CD4-positive, alpha-beta T cell treated with Interleukin-4 for 4 hours (primary cell): ENCODE results near the gene TCAP.

Source experiments
- DNase-seq: peaks from one replicate; pipeline ENCODE4 v3.0.0-alpha.2; 2020

TCAP gene, protein sequence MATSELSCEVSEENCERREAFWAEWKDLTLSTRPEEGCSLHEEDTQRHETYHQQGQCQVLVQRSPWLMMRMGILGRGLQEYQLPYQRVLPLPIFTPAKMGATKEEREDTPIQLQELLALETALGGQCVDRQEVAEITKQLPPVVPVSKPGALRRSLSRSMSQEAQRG

DNA sequence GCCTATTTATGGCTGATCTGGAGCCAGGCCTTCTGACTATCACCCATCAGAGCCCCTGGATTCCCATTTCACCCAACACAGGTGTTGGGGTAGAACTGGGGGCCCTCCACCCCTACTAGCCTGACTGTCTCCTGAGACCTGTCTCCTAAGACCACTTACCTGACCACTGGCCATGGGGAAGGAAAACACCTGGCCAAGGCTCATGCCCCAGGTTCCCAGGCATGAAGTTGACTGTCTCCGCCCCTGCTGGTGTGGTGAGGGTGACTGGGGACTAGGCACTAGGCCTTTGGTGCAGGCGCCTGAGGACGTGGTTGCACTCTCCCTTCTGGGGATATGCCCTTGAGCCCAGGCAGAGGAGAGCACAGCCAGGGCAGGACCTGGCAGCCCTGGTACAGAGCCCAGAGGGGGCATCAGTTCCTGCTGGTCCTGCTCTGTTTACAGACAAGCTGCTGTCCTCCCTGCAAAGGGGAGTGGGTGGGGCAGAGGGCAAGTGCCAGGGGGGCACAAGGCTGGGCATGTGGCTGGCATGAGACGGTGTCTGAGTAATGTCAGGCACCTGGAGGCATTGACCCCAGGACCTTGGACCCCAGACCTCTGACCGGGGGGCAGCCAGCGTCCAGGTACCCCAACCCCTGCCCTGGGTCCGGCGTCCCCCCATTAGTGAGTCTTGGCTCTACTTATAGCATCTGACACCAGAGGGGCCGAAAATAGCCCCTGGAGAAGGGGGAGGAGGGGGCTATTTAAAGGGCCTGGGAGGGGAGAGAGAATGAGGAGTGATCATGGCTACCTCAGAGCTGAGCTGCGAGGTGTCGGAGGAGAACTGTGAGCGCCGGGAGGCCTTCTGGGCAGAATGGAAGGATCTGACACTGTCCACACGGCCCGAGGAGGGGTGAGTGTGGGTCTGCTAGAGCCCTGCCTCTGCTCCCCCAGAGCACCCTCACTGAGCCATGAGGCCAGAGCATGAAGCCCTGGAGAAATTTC, at the start of gene TCAP:
TCAP (plus strand) TSS at position 769 of the 981 bp plus-strand sequence; CDS start at position 780, 11 bp downstream.
- DNase-seq = no peak

DNA sequence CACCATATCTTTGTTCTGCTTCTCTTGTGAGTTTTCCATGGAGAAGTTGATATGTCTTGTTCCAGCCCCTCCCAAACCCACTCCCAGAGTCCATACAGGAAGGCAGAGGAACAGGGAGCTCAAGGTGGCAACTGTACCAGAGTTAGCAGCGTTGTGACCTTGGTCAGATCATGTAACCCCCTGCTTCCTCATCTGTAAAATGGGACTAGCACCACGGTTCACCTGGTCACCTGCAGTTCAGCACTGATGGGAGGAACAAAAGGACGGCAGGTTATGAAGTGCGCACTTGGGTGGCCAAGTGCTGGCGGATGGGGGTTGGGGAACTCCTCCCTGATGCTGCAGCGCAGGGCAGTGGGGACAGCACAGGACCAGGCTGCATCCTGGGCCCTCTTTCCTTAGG, 49.7 kb upstream of the TCAP start:
- DNase-seq = no peak

DNA sequence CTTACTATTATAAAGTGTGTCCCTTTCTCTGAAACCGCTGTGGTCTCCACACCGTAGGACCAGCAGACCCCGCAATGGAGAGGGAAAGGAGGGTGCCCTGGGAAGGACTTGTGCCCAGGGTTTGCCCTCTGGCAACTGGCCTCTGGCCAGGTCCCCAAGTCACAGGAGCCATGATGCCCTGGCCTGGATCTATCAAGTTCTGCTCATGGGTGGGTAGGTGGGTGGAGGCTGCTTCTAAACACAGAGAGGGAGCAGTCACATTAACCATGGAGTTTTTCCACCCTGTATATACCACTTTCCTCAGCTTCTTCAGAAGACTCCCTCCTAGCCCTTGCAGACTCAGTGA, 48.1 kb upstream of the TCAP start:
- DNase-seq = no peak

DNA sequence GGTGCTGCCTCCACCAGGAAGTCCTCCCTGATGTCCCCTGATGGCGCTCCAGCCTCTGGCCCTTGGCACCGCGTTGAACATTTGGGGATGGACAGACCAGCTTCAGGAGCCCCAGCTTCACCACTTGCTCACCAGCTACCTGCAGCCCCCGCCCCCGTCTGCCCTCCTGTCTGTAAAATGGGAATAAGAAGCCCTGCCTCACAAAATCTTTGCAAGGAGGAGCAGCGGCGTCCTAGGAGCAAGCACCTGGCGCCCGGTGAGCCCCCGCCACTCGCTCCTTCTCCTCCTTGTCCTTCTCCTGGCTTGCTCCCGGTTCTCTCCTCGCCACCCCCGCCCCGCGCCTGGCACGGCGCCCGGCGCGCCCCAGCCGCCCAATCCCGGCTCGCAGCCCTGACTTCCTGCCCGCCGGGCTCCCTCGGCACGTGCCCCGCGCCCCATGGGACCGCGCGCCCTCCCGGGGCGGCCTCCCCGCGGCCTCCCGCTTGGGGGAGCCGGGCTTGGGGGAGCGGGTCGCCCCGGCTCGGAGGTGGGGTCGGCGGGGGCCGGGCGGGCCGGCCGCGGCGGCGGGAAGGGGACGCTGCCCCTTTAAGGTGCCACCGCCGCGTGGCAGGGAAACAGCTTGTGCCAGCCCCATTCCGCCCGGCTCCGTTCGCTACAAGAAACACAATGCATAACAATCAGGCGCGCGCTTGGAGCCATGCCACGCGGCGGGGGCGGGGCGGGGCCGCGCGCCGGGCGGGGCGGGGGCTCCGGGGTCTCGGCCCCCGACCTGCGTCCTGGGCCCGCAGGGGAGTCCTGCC, 47.5 kb upstream of the TCAP start:
- peak; percentile 41 for DNase-seq

DNA sequence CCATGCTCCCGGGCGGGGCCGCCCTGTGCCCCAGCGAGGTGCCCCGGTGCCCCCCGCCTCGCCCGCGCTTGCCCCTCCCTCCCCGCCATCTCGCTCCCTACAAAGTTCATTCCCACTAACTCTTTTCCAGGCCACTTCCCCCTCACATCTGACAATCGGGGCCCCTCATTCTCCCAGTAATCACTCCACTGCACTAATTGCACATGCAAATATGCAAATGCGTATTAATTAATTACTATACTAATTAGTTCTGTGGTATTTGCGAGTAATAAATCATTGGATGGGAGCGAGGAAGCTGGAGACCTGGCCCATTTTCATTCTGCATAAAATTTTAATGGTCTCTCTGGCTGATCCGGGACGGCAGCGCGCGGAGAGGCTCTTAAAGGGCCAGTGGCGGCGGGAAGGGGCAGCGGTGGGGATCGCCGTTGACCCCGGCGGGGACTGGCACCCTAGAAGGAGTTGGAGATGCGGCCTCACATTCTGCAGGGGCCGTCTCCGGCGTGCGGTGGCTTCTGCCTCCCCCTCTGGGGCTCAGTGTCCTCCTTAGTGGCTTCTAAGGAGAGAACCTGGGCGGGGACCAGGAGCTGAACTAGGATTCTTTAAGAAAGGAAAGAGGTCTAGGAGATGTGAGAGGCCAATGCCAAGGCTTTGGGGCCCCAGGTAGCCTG, 46.8 kb upstream of the TCAP start:
- DNase-seq = no peak

DNA sequence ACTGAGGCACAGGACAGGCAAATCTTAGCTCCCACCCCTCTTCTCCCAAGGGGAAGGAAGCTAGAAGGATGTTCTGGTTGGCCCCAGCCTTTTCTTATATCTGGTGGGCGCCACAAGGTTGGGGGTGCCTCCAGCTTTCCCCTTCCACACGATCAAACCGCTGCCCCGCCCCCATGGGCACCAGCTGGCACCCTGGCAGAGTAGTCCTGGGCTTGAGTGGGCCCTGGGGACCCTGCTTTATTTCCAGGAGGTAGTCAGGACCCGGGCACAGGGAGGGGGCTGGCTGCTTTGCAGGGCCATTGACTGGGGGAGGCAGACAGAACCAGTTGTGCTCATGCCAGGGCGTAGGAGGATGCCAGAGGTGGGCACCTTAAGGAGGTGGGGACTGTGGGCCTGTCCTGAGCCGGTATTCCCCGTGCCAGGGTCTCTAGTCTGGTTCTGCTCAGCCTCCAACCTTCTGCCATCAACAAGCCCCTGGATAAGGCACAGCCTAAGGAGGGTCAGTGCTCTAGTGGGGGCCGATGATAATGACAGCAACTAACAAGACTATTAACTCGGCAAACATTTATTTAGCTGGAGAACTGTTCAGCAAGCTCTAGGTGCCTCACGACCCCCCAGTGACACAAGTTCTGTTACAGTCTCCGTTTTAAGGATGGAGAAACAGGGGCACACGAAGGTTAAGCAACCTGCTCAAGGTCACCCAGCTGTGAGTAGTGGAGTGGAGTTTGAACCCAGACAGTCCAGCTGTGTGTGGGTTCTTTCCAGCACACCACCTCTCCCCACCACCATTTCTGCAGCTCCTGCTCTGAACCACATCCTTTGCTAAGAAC, 46.0 kb upstream of the TCAP start:
- no peak for DNase-seq

DNA sequence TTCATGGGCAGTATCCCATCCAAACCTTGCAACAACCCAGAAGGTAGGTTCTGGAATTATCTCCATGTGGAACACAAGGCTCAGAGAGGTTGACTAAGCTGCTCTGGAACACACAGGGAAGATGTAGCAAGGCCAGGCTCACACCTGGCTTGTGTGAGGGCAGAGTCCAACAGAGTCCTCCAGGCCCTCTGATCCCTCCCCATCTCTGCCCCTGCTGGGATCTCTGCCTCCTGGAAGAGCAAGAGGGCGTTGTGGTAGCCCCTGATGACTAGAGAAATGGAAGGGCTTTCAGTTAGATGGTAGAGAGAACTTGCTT, 45.4 kb upstream of the TCAP start:
- DNase-seq = no peak

DNA sequence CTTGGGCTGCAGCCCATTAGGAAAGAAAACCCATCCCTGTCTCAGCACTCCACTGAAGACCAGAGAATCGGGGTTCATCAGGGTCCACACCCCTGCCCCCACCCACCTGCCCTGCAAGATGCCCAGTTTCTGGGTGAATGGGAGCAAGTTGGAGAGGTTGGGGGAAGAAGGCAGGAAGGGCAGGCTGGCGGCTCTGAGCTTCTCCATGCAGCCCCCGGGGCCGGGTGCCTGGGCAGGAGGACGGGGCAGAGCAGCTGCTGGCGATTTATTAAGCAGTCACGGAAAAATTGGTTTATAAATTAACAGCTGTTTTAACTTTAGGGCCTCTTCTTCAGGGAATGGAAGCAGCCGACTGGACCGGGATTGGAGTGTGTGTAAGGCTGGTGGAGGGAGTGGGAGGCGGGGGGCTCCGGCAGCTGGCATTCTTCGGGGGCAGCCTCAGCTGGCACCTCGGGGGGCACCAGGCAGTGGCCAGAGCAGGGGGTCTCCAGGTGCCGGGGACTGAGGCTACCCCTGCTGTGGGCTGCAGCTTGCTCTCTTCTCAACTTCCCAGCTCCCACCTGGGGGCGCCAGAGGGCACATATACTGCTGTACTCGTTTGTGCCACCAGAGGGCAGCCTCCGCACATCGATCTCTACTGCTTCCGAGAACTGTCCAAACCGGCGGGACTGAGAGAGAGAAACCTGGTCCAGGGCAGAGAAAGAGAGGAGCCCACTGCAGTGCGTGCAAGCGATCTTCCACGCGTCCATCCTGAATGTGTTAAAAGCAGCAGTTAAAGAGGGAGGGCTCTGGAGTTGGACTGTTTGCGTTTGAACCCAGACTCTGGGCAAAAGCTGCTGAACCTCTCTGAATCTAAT, 43.4 kb upstream of the TCAP start:
- peak; percentile 82 for DNase-seq

DNA sequence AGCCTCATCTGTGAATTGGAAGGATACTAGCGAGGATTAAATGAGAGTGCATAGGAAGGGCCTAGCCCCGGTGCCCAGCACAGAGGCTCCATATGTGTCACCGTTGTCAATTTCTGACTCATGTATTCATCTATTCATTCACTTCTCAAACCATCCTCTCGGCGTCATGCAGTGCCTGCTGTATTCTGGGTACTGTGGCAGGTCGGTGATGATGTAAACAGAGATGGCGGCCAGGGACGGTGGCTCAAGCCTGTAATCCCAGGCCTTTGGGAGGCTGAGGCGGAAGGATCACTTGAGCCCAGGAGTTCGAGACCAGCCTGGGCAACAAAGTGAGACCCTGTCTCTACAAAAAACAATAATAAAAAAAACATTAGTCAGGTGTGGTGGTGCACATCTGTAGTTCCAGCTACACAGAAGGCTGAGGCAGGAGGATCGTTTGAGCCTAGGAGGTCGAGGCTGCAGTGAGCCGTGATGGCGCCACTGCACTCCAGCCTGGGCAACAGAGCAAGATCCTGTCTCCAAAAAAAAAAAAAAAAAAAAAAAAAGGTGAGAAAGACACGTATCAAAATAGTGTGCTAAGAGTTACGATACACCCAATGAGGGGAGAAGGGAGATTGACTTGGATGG, 42.7 kb upstream of the TCAP start:
- DNase-seq = peak; percentile 67

DNA sequence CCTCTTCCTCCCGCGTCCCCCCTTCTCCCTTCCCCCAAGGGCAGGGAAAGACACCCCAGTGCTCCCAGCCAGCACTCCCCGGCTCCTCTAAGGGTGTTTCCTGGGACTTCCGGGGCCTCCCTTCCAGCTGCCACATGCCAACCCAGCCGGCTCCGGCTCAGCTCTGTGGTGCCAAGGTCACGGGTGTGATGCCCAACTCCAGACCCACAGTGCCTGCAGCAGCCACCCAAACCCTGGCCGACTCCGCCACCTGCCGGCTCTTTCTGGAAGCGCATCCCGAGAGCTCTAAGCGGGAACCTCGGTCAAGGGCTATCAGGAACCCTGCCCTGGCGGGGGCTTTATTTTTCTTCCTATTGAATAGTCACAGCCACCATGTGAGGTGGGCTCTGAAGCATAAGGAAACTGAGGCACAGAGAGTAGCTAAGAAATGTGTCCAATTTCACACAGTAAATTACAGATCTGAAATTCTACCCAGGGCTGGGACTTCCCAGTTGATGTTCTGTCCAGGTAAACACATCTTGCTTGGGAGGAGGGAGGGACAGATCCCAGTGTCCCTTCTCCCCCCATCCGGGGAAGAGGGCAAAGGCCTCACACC, 41.7 kb upstream of the TCAP start:
- peak; percentile 84 for DNase-seq

DNA sequence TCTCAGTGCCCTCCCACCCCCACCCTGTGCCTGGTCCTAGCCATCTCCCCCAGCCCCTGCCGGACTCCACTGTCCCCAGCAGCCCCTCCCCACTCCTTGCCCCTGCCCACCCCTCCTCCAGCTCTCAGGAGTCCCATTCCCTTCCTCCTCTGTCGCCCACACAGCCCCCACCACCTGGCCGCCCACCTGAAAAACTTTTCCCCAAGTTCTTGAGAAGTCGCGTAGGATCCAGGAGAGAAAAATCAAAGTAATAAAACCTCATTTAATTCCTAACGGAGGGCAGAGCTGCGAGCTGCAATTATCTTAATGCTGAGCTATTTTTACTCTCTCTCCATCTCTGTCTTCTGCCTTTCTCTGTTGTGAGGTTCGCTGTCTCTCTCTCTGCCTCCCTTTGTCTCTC, 40.8 kb upstream of the TCAP start:
- no peak for DNase-seq

DNA sequence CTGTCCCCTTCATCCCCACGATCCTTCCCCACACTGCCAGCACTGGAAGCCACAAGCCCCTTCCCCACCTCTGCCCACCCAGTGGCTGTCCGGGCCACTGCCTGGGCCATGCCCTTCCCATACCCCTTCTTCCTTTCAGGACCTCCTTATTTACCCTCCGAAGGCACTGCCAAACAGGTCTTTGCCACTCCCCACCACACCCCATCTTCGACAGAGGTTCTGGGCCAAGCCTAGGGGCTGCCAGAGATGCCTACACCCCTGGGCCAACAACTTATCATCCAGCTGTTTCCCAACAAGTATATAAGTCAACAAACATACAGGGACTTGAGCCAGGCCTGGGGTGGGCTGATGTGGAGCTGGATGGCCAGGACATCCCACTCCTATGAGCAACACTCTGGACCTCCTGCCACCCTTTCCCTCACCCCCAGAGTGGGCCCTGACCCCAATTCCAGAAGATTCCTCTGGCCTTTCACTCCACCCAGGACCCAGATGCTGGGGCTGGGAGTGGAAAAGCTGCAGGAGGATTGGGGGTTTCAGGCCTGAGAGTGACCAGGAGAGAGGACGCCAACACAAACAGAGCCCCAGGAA, 39.9 kb upstream of the TCAP start:
- no peak for DNase-seq

DNA sequence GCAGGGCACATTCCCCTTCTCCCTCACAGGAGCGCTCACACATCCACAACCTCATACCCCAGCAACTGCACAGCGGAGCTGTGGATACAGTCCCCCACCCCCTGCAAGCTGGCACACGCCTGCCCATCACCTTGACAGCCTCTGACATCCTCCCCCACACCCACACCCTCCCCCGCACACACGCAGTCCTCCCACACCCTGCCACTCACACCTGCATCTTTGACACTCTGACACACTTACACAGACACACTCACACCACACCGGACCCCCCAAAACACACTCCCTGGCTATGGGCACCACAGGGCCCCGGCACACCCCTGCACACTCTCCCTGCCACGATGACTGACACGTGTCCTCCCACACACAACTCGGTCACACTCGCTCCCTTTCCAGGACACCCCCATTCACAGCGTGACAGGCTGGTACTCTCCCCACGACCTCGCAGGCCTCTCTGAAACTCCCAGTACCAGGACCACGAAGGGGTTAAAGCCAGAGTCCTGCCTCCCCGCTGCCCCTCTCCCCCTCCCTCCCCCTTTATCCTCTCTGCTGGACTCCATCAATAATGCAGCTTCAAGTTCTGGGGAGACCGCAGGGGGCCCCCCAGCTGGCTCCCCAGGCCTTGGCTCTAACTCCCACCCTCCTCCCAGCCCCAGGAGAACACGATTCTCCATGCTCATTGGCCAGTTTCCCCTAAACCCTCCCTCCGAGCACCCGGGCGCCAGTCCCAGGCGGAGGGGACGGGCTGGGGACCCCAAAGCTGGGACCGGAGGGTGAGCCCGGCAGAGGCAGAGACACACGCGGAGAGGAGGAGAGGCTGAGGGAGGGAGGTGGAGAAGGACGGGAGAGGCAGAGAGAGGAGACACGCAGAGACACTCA, 38.7 kb upstream of the TCAP start, which contains the start of gene PPP1R1B:
PPP1R1B (plus strand) TSS at position 782 of the 876 bp plus-strand sequence. CDS start 441 bp downstream, outside the sequence.
- no peak for DNase-seq

DNA sequence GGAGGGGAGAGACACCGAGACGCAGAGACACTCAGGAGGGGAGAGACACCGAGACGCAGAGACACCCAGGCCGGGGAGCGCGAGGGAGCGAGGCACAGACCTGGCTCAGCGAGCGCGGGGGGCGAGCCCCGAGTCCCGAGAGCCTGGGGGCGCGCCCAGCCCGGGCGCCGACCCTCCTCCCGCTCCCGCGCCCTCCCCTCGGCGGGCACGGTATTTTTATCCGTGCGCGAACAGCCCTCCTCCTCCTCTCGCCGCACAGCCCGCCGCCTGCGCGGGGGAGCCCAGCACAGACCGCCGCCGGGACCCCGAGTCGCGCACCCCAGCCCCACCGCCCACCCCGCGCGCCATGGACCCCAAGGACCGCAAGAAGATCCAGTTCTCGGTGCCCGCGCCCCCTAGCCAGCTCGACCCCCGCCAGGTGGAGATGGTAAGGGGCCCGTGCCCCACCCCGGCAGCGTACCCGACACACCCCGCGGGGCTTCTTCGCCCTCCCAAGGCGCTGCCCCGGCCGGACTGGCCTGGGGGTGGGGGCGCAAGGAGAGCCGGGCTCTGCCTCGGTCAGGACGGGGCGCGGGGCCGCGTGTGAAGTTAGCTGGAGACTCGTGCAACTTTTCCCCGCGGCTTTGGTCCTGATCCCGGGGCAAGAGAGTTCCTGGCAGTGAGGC, 38.0 kb upstream of the TCAP start:
- DNase-seq = no peak

DNA sequence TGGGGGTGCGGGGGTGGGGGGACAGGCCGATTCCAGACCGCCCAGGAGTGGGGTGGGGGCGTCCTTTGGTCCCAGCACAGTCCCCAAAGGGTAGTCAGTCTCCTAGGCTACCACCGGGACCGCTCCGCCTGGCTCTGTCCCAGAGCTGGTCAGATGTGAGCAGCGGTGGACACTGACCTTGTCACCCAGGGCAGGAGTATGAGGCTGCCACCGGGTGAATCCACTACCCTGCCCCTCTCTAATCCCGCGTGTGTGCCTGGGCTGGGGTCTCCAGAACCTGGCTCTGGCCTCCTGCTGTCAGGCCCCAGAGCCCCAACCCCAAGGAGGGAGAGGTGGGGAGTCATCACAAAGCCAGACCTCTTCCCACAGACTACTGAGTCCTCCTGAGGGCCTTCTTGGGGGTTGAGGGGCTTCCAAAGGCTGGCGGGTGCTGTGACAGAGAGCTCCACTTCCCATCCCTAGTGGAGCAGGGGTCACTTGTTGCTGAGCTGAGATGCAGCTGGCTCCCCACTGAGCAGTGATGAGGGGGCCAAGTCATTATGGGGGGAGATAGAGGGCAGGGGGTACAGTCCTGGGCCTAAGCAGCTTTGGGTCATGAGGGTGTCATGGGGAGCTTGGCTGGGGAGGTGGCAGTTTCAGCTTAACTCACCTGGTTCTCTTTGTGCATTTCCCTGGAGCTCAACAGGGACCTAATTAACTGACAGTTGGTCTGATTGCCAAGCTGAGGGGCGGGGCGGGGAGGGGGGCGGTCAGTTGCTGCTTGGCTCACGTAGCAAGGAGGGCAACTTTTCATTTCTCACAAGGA, 37.2 kb upstream of the TCAP start:
- no peak for DNase-seq

DNA sequence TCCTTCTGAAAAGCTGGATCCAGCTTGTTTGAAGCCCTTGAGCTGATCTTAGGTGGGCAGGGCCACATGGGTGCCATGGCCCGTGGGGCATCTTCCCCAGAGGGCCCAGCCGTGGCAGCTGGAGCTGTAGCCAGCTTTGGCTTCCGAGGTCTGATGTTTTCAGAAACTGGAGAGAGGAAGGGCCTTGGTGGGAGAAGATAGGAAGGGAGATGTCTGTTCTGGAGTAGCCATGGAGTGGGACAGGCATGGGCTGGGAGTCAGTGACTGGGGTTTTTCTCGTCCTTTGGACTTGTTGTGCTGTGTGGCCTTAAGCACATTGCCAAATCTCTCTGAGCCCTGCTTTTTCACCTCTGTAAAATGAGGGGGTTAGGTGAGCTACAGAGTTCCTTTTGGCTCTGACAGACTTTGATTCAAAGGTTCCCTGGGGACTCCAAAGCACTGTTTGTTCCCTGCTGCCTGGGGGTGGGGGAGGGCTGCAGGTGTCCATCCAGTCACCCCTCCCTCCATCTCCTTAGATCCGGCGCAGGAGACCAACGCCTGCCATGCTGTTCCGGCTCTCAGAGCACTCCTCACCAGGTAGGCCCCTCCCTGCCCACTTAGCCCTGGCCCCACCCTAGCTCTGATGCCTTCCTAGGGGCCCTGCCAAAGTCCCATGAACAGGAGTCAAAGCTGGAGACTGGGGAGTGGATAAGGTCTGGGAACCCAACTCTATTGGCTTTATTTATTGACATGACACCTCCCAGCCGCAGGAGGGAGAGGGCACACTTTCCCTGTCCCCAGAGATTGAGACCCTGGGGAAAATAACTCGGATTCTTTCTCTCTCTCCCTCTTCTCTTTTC, 36.3 kb upstream of the TCAP start:
- DNase-seq = no peak
